Neural progenitor cell (in vitro differentiated cells): Measurements from ENCODE around the gene ST7. TPM values are rescaled to one million over a fixed set of nuclear protein-coding genes. Genes with fewer than 3 reads are reported as not detected.
A peak's percentile ranks its signal among the peaks of the same experiment; 100 is the strongest.

Experiments
- DNase-seq: peaks from one replicate; pipeline ENCODE4 v3.0.0-alpha.2; 2016; ENCODE audit warnings: low spot score
- H2AFZ ChIP-seq: fragments of 200-600 bp; sonication (generic); replicated peaks from 2 replicates; pipeline ENCODE4 v1.6.1; 2016; ENCODE audit warnings: antibody characterized with exemption
- H3F3A ChIP-seq: fragments of 200-600 bp; sonication (generic); 2 replicates; pipeline ENCODE4 v1.6.1; 2016; ENCODE audit warnings: antibody characterized with exemption, low read depth
- H3K27ac ChIP-seq: fragments of 200-600 bp; sonication (generic); 2 replicates; pipeline ENCODE4 v1.5.1; 2016; ENCODE audit warnings: mild to moderate bottlenecking
- H3K27me3 ChIP-seq: fragments of 200-600 bp; sonication (generic); 2 replicates; pipeline ENCODE4 v1.6.1; 2016; ENCODE audit warnings: mild to moderate bottlenecking, moderate library complexity
- H3K36me3 ChIP-seq: fragments of 200-600 bp; sonication (generic); 2 replicates; pipeline ENCODE4 v1.5.1; 2016
- H3K4me1 ChIP-seq: fragments of 200-600 bp; sonication (generic); 2 replicates; pipeline ENCODE4 v1.6.1; 2016; ENCODE audit warnings: mixed run types
- H3K4me2 ChIP-seq: fragments of 200-600 bp; sonication (generic); 2 replicates; pipeline ENCODE4 v1.6.1; 2016
- H3K4me3 ChIP-seq: fragments of 200-600 bp; sonication (generic); 2 replicates; pipeline ENCODE4 v1.5.1; 2016
- H3K79me2 ChIP-seq: fragments of 200-600 bp; sonication (generic); 2 replicates; pipeline ENCODE4 v1.6.1; 2016; ENCODE audit warnings: low read depth
- H3K9ac ChIP-seq: fragments of 200-600 bp; sonication (generic); 2 replicates; pipeline ENCODE4 v1.6.1; 2016
- H3K9me3 ChIP-seq: fragments of 200-600 bp; sonication (generic); 2 replicates; pipeline ENCODE4 v1.5.1; 2016; ENCODE audit warnings: low read depth
- H4K20me1 ChIP-seq: fragments of 200-600 bp; sonication (generic); 2 replicates; pipeline ENCODE4 v1.6.1; 2016; ENCODE audit warnings: low read depth
- H3K27ac Mint-ChIP-seq: 3 replicates; pipeline ENCODE4 v1.8.0; 2021; ENCODE audit warnings: mixed read lengths
- H3K27me3 Mint-ChIP-seq: 2 replicates; pipeline ENCODE4 v1.8.0; 2022; ENCODE audit warnings: low read depth, mild to moderate bottlenecking, inconsistent platforms, moderate library complexity, mixed read lengths; ENCODE audit not compliant: insufficient read depth
- H3K36me3 Mint-ChIP-seq: 3 replicates; pipeline ENCODE4 v1.8.0; 2021; ENCODE audit warnings: mixed read lengths
- H3K4me1 Mint-ChIP-seq: 3 replicates; pipeline ENCODE4 v1.8.0; 2021; ENCODE audit warnings: mixed read lengths
- H3K4me3 Mint-ChIP-seq: 3 replicates; pipeline ENCODE4 v1.8.0; 2021; ENCODE audit warnings: mild to moderate bottlenecking, moderate library complexity, mixed read lengths
- H3K9me3 Mint-ChIP-seq: 3 replicates; pipeline ENCODE4 v1.8.0; 2020; ENCODE audit warnings: mixed read lengths
- CTCF ChIP-seq: fragments of 200-600 bp; sonication (generic); IDR thresholded peaks from 2 replicates; pipeline ENCODE4 v1.5.1; 2017; ENCODE audit warnings: antibody characterized with exemption, mild to moderate bottlenecking
- EZH2 ChIP-seq: fragments of 200-600 bp; sonication (generic); IDR thresholded peaks from 2 replicates; pipeline ENCODE4 v1.6.1; 2017; ENCODE audit warnings: antibody characterized with exemption, mild to moderate bottlenecking, moderate library complexity
- EZH2phosphoT487 ChIP-seq: fragments of 200-600 bp; sonication (generic); IDR thresholded peaks from 2 replicates; pipeline ENCODE4 v1.6.1; 2017; ENCODE audit warnings: antibody characterized with exemption
- total RNA-seq: library from RNA; depleted of rRNA; stranded (reverse); fragments of >200 nt; gene quantifications from 2 replicates; pipeline ENCODE4 v1.2.3, GENCODE V29; 2015; ENCODE audit warnings: low replicate concordance

Gene ST7
- total RNA-seq, 1 donor from 2014 or later, result 5.8 TPM

DNA sequence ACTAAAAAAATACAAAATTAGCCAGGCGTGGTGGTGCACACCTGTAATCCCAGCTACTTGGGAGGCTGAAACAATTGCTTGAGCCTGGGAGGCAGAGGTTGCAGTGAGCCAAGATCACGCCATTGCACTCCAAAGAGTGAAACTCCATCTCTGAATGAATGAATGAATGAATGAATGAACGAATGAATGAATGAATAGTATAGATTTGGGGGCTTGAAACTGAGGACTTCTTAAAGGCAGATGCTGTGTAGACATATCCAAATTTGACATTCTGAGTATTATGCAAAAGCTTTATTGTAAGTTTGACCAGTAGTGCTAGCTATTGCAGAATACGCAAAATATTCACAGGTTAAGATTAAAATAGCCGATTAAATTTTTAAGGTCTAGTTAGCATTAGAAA, 30.8 kb upstream of the ST7 start:
- Histone ChIP-seq H3K9ac (no peak overlapping the region), H3K36me3 (peaks cover 6% of the 10 kb centered on the region), H3K27ac (no peak overlapping the region), H3K4me1 (no peaks in the 10 kb centered on the region), H3K27me3 (no peaks in the 10 kb centered on the region), H3F3A (no peaks in the 10 kb centered on the region), H3K9me3 (no peaks in the 10 kb centered on the region), H2AFZ (no peak overlapping the region), H3K79me2 (no peaks in the 10 kb centered on the region), H3K4me3 (no peak overlapping the region), H4K20me1 (no peaks in the 10 kb centered on the region), H3K4me2 (no peak overlapping the region)
- Mint-ChIP-seq H3K36me3 (peaks cover 19% of the 10 kb centered on the region), H3K4me3 (no peak overlapping the region), H3K27me3 (no peaks in the 10 kb centered on the region), H3K9me3 (no peaks in the 10 kb centered on the region), H3K4me1 (no peaks in the 10 kb centered on the region), H3K27ac (no peak overlapping the region)
- no peak for TF ChIP-seq EZH2
- TF ChIP-seq CTCF, result no peak
- TF ChIP-seq EZH2phosphoT487, result no peak
- no peak for DNase-seq

GRCh38 chr7:116924741-116925140, 28.6 kb upstream of the ST7 start:
- no peaks in the 10 kb centered on the region for H3K36me3 ChIP-seq
- H3K9me3 ChIP-seq, result no peaks in the 10 kb centered on the region
- H3K4me2 ChIP-seq, result no peak overlapping the region
- no peak overlapping the region for H3K9ac ChIP-seq
- no peak for DNase-seq
- H3K27me3 Mint-ChIP-seq, result no peaks in the 10 kb centered on the region
- H3K27me3 ChIP-seq, result no peaks in the 10 kb centered on the region
- H3K4me3 ChIP-seq, result no peak overlapping the region
- no peak overlapping the region for H3K27ac Mint-ChIP-seq
- H3K36me3 Mint-ChIP-seq, result peaks cover 10% of the 10 kb centered on the region
- H3K4me3 Mint-ChIP-seq, result no peak overlapping the region
- H3K79me2 ChIP-seq, result no peaks in the 10 kb centered on the region
- H4K20me1 ChIP-seq, result no peaks in the 10 kb centered on the region
- no peak for TF ChIP-seq EZH2
- TF ChIP-seq CTCF, result no peak
- TF ChIP-seq EZH2phosphoT487, result no peak
- no peak overlapping the region for H3K27ac ChIP-seq
- H2AFZ ChIP-seq, result no peak overlapping the region
- H3K9me3 Mint-ChIP-seq, result no peaks in the 10 kb centered on the region
- no peaks in the 10 kb centered on the region for H3F3A ChIP-seq
- H3K4me1 ChIP-seq, result no peaks in the 10 kb centered on the region
- peaks cover 4% of the 10 kb centered on the region for H3K4me1 Mint-ChIP-seq

DNA sequence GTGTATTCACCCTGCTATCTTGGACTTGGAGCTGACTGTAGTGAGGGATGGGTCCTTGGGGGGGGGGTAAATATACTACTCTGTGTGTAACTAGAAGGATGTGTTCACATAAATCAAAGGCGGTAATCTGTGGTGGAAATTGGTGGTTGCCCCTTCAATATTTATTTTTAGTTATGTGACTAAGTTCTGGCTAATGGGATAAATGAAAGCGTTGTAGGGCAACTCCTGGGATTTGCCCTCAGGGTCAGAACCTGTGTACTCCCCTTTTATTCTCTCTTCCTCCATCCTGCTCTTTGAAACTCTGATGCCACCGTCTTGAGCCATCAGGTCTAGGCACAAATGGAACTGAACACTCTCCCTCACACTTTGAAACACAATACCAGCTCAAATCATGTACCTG, 24.3 kb upstream of the ST7 start:
- peaks cover 10% of the 10 kb centered on the region for H3K27me3 ChIP-seq

DNA sequence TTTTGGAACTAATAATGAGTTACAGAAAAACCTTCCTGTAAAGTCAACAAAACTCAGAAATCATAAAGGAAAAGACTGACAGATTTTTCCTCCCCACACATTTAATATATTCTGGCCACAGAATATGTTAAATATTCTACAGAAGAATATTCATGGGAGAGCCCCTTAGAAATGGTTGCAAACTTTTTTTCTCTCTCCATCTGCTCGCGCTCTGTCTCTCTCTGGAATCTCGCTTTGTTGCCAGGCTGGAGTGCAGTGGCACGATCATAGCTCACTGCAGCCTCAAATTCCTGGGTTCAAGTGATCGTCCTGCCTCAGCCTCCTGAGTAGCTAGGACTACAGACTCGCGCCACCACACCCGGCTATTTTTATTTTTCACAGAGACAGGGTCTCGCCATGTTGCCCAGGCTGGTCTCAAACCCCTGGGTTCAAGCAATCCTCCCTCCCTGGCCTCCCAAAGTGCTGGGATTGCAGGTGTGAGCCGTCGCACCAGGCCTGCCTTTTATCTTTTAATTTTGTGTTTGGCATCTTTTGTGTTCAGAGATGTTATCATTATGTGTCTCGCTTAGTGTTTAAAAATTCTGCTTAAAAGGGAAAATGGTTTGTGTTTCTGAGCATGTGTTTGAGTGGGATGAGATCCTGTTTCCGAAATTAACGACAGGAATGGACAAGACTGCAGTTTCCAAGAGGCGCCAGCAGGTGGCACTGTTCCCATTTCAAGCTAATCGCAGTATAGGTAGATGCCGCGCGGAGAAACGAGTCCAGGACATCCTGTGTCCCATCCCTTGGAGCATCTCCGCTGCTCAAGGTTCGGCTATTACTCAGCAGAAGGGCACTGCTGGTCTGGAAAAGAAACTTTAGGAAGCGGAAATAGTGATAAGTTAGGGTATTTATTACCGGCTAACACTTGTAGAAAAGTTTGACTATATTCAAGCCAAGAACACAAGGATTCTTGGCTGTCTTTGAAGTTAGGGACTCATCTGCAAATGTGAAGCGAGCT, 23.1 kb upstream of the ST7 start:
- H3K4me1 Mint-ChIP-seq, result peaks cover 4% of the 10 kb centered on the region
- H3K9me3 Mint-ChIP-seq, result no peaks in the 10 kb centered on the region
- Histone ChIP-seq H3K9me3 (no peaks in the 10 kb centered on the region), H3K27ac (no peak overlapping the region), H3K27me3 (peaks cover 10% of the 10 kb centered on the region), H3K4me3 (no peak overlapping the region), H3K4me1 (no peaks in the 10 kb centered on the region), H3K79me2 (no peaks in the 10 kb centered on the region), H3K36me3 (no peaks in the 10 kb centered on the region), H4K20me1 (no peaks in the 10 kb centered on the region), H3F3A (no peaks in the 10 kb centered on the region), H3K4me2 (peak overlapping the region; percentile 22), H2AFZ (no peak overlapping the region), H3K9ac (no peak overlapping the region)
- TF ChIP-seq EZH2 (no peak), CTCF (peak; percentile 94)
- no peaks in the 10 kb centered on the region for H3K36me3 Mint-ChIP-seq
- no peak overlapping the region for H3K27ac Mint-ChIP-seq
- H3K27me3 Mint-ChIP-seq, result no peaks in the 10 kb centered on the region
- DNase-seq, result peak; percentile 89
- H3K4me3 Mint-ChIP-seq, result no peak overlapping the region

More for the DNA sequence above, 24.3 kb upstream of the ST7 start:
- no peak overlapping the region for H3K4me3 ChIP-seq
- no peaks in the 10 kb centered on the region for H3K36me3 Mint-ChIP-seq
- H2AFZ ChIP-seq, result no peak overlapping the region
- H3K27ac ChIP-seq, result no peak overlapping the region
- no peak for DNase-seq
- H3K9ac ChIP-seq, result no peak overlapping the region
- H3K9me3 ChIP-seq, result no peaks in the 10 kb centered on the region
- H3K27me3 Mint-ChIP-seq, result no peaks in the 10 kb centered on the region
- no peaks in the 10 kb centered on the region for H4K20me1 ChIP-seq
- H3K36me3 ChIP-seq, result no peaks in the 10 kb centered on the region
- H3K4me3 Mint-ChIP-seq, result no peak overlapping the region
- H3K79me2 ChIP-seq, result no peaks in the 10 kb centered on the region
- peaks cover 4% of the 10 kb centered on the region for H3K4me1 Mint-ChIP-seq
- no peak overlapping the region for H3K4me2 ChIP-seq
- TF ChIP-seq EZH2phosphoT487, result no peak
- no peak for TF ChIP-seq EZH2
- no peaks in the 10 kb centered on the region for H3K4me1 ChIP-seq
- no peaks in the 10 kb centered on the region for H3F3A ChIP-seq
- no peaks in the 10 kb centered on the region for H3K9me3 Mint-ChIP-seq
- peak overlapping the region; percentile 29 for H3K27ac Mint-ChIP-seq
